Measurements from ENCODE around the gene MTHFD2L.

DNA sequence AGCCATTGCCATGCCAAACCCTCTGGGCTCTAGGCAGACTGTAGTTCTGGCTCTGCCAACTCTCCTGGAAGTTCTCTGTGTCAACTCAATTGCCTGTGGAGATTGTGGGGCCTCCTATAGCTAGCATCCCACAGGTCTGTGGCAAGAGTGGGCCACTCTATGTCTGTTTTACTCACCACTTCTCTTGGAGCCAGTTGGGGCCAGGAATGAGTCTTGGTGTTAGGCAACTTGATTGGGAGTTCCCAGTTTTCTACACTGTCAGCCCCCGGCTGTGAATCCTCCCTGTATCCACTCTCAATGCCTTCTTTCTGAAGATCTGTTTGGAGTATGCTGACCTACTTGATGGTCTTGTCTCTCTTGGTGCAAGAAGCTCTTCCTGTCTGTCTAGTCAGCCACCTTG is 102.1 kb downstream of the MTHFD2L start:
- TF ChIP-seq EZH2 (IDR thresholded peaks at IDR 0.05) (no peak), POLR2AphosphoS5 (IDR thresholded peaks at IDR 0.05; ENCODE audit: borderline replicate concordance, low read depth, low read length) (no peak), FOXP2 (optimal IDR thresholded peaks at IDR 0.05; ENCODE audit: control extremely low read depth, extremely low read length, insufficient read depth) (no peak)
